Uterus (tissue), 4 donors: ENCODE data around the gene PIP5KL1. TPM values are rescaled to one million over a fixed set of nuclear protein-coding genes. Genes with fewer than 3 reads are reported as not detected.

ENCODE experiments used
- DNase-seq, 2 donors: peaks; one replicate each; pipeline ENCODE4 v3.0.0-alpha.2; 2019 to 2020
- H3K27ac ChIP-seq, 2 donors: fragments of 200-600 bp; sonication (generic); 1 replicate in 1 of 2; 2 replicates in 1 of 2; pipeline ENCODE4 v1.5.1; 2016 to 2018
- H3K27me3 ChIP-seq, 2 donors: fragments of 200-600 bp; sonication (generic); one replicate each; pipeline ENCODE4 v1.5.1; 2018 to 2019; ENCODE audit warnings: control low read depth in 1 of 2
- H3K36me3 ChIP-seq, 2 donors: fragments of 200-600 bp; sonication (generic); one replicate each; pipeline ENCODE4 v1.5.1; 2019; ENCODE audit warnings: control low read depth in 1 of 2
- H3K4me1 ChIP-seq, 2 donors: fragments of 200-600 bp; sonication (generic); one replicate each; pipeline ENCODE4 v1.5.1; 2018 to 2019; ENCODE audit warnings: control low read depth in 1 of 2
- H3K4me3 ChIP-seq, 2 donors: fragments of 200-600 bp; sonication (generic); 1 replicate in 1 of 2; 2 replicates in 1 of 2; pipeline ENCODE4 v1.5.1; 2018 to 2019; ENCODE audit warnings: mild to moderate bottlenecking in 1 of 2
- H3K9me3 ChIP-seq, 2 donors: fragments of 200-600 bp; sonication (generic); one replicate each; pipeline ENCODE4 v1.5.1; 2019; ENCODE audit warnings: control low read depth in 1 of 2
- CTCF ChIP-seq, 4 experiments: fragments of 200-600 bp in 2 of 4; fragments of 450-650 bp in 2 of 4; sonication (generic) in 2 of 4; IDR thresholded peaks; one replicate each; pipeline ENCODE4 v1.5.1; 2016 to 2019; ENCODE audit warnings: antibody characterized with exemption in 4 of 4, mild to moderate bottlenecking in 2 of 4, moderate library complexity in 1 of 4
- POLR2A ChIP-seq, 2 donors: fragments of 450-650 bp; IDR thresholded peaks; one replicate each; pipeline ENCODE4 v1.6.1; 2016; ENCODE audit warnings: antibody characterized with exemption in 2 of 2, mild to moderate bottlenecking in 1 of 2, moderate library complexity in 1 of 2
- intact Hi-C: fragments of 100-400 bp; cut with DNase I; formaldehyde crosslinking; loops from one replicate; pipeline ENCODE4 v1.15.1; 2023; ENCODE audit warnings: low total_unique reads
- total RNA-seq, 4 donors: library from RNA; depleted of rRNA in 3 of 4; stranded (reverse); fragments of >200 nt in 3 of 4; gene quantifications; one replicate each; pipeline versions ENCODE4 v1.1.0 to v1.2.4, GENCODE V29; 2014 to 2023
- donor health status: DM: yes; HTN: yes; CAD: no.

The PIP5KL1 gene
- total RNA-seq, 4 donors from 2014 or later, result 2.9 to 11.3 (median 3.2) TPM; not detected in 1

- Histone ChIP-seq H3K27me3 (no peaks in the 10 kb centered on the region), H3K36me3 (no peaks in the 10 kb centered on the region), H3K9me3 (no peaks in the 10 kb centered on the region), H3K4me1 (peaks cover 42 to 76% of the 10 kb centered on the region in 2 donors), H3K4me3 (peak overlapping the region in 1 of 2 donors; percentile 10), H3K27ac (peak overlapping the region; percentile 90 to 91)
- no peak for TF ChIP-seq POLR2A (IDR thresholded peaks at IDR 0.05)
- TF ChIP-seq CTCF (IDR thresholded peaks at IDR 0.05), result no peak
- DNase-seq, result peak in 1 of 2 donors; percentile 55
- intact Hi-C loops, result no loop called here
Observed at GRCh38 chr9:127971357-127972235, 41.0 kb upstream of the PIP5KL1 start.

GRCh38 chr9:127970401-127971313, 40.1 kb upstream of the PIP5KL1 start:
- Histone ChIP-seq H3K27me3 (no peaks in the 10 kb centered on the region), H3K36me3 (no peaks in the 10 kb centered on the region), H3K9me3 (no peaks in the 10 kb centered on the region), H3K27ac (peak overlapping the region; percentile 90 to 91), H3K4me3 (no peak overlapping the region), H3K4me1 (peaks cover 44 to 76% of the 10 kb centered on the region in 2 donors)
- intact Hi-C loops, result no loop called here
- no peak for DNase-seq
- TF ChIP-seq CTCF (IDR thresholded peaks at IDR 0.05), result no peak

GRCh38 chr9:127968700-127969383, 38.3 kb upstream of the PIP5KL1 start:
- Histone ChIP-seq H3K36me3 (no peaks in the 10 kb centered on the region), H3K4me1 (peaks cover 53 to 69% of the 10 kb centered on the region in 2 donors), H3K4me3 (no peak overlapping the region), H3K27me3 (no peaks in the 10 kb centered on the region), H3K9me3 (no peaks in the 10 kb centered on the region), H3K27ac (peak overlapping the region; percentile 90 to 91)
- TF ChIP-seq POLR2A (IDR thresholded peaks at IDR 0.05), result peak; percentile 22 to 32
- no peak for TF ChIP-seq CTCF (IDR thresholded peaks at IDR 0.05)
- intact Hi-C loops, result no loop called here
- DNase-seq, result peak; percentile 71 to 86

- Histone ChIP-seq H3K9me3 (no peaks in the 10 kb centered on the region), H3K4me1 (peaks cover 47 to 69% of the 10 kb centered on the region in 2 donors), H3K36me3 (no peaks in the 10 kb centered on the region), H3K27ac (peak overlapping the region; percentile 90 to 91), H3K4me3 (no peak overlapping the region), H3K27me3 (no peaks in the 10 kb centered on the region)
- peak in 1 of 2 donors; percentile 57 for DNase-seq
- TF ChIP-seq POLR2A (IDR thresholded peaks at IDR 0.05), result no peak
- no peak for TF ChIP-seq CTCF (IDR thresholded peaks at IDR 0.05)
- intact Hi-C loops, result no loop called here
Observed at GRCh38 chr9:127968042-127968441, 37.5 kb upstream of the PIP5KL1 start.
